Mammary epithelial cell (primary cell): ENCODE data around the gene HDAC9.

Source experiments
- EZH2 ChIP-seq: IDR thresholded peaks from 2 replicates; pipeline ENCODE4 v1.6.1; 2012; ENCODE audit warnings: low read length, inconsistent platforms, borderline replicate concordance
- TF ChIP-seq, protein P1 (sequence below), 2 donors: IDR thresholded peaks in 1 of 2; conservative IDR thresholded peaks in 1 of 2; 2 replicates each; pipeline ENCODE4 v1.5.1; 2011 to 2012; ENCODE audit warnings: inconsistent platforms in 2 of 2, low read length in 2 of 2, mild to moderate bottlenecking in 2 of 2, control low read depth in 1 of 2, low read depth in 1 of 2; ENCODE audit not compliant: insufficient read depth in 1 of 2; ENCODE audit errors: extremely low read depth in 1 of 2

DNA sequence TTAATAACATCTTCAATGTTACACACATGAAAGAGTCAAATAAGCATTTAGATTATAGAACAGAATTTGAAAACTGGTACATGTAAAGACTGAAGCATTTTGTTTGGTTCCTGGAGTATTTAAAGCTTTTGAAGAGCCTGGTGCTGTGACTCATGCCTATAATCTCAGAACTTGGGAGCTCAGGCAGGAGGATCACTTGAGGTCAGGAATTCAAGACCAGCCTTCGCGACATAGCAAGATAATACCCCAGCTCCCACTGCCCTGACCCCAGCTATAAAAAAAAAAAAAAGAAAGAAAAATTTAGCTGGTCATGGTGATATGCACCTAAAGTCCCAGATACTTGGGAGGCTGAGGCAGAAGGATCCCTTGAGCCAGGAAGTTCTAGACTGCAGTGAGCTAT, 87.8 kb downstream of the HDAC9 start:
- TF ChIP-seq EZH2: no peak
- TF ChIP-seq, protein P1, sequence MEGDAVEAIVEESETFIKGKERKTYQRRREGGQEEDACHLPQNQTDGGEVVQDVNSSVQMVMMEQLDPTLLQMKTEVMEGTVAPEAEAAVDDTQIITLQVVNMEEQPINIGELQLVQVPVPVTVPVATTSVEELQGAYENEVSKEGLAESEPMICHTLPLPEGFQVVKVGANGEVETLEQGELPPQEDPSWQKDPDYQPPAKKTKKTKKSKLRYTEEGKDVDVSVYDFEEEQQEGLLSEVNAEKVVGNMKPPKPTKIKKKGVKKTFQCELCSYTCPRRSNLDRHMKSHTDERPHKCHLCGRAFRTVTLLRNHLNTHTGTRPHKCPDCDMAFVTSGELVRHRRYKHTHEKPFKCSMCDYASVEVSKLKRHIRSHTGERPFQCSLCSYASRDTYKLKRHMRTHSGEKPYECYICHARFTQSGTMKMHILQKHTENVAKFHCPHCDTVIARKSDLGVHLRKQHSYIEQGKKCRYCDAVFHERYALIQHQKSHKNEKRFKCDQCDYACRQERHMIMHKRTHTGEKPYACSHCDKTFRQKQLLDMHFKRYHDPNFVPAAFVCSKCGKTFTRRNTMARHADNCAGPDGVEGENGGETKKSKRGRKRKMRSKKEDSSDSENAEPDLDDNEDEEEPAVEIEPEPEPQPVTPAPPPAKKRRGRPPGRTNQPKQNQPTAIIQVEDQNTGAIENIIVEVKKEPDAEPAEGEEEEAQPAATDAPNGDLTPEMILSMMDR (conservative IDR thresholded peaks at IDR 0.05 in 1 of 2, IDR thresholded peaks at IDR 0.05 in 1 of 2; ENCODE audit: extremely low read depth in 1 of 2, insufficient read depth in 1 of 2, low read depth in 1 of 2, low read length in 2 of 2): no peak
